Peyer's patch (tissue), 4 donors: ENCODE results near the gene VAV2.

Experiments used
- CTCF ChIP-seq, 6 experiments: fragments of 450-650 bp in 4 of 6; fragments of 200-600 bp in 2 of 6; sonication (generic) in 1 of 6; IDR thresholded peaks; one replicate each; pipeline ENCODE4 v1.5.1; 2017 to 2019; ENCODE audit warnings: antibody characterized with exemption in 6 of 6, mild to moderate bottlenecking in 3 of 6, moderate library complexity in 1 of 6
- POLR2A ChIP-seq, 2 donors: fragments of 450-650 bp; IDR thresholded peaks; one replicate each; pipeline ENCODE4 v1.5.1; 2017; ENCODE audit warnings: antibody characterized with exemption in 2 of 2, mild to moderate bottlenecking in 2 of 2, moderate library complexity in 2 of 2

- TF ChIP-seq CTCF (IDR thresholded peaks at IDR 0.05) (no peak), POLR2A (IDR thresholded peaks at IDR 0.05) (no peak)
Observed at GRCh38 chr9:133806623-133807010, 185.5 kb downstream of the VAV2 start.
